Smooth muscle cell (in vitro differentiated cells): ENCODE results near the gene SHROOM3. TPM values are rescaled to one million over a fixed set of nuclear protein-coding genes. Genes with fewer than 3 reads are reported as not detected.

Experiments used
- DNase-seq: peaks from one replicate; lab custom pipeline; 2025; ENCODE audit not compliant: unreplicated experiment; lab: John Stamatoyannopoulos, UW
- H2AFZ ChIP-seq: fragments of 200-600 bp; sonication (generic); 2 replicates; pipeline ENCODE4 v1.6.0; 2016; ENCODE audit warnings: antibody characterized with exemption, low read depth, mild to moderate bottlenecking
- H3F3A ChIP-seq: fragments of 200-600 bp; sonication (generic); 2 replicates; pipeline ENCODE4 v1.6.0; 2017; ENCODE audit warnings: antibody characterized with exemption, low read depth
- H3K27ac ChIP-seq: fragments of 200-600 bp; sonication (generic); 2 replicates; pipeline ENCODE4 v1.5.1; 2016; ENCODE audit warnings: low read depth, mild to moderate bottlenecking
- H3K27me3 ChIP-seq: fragments of 200-600 bp; sonication (generic); 2 replicates; pipeline ENCODE4 v1.6.1; 2016; ENCODE audit warnings: low read depth, mild to moderate bottlenecking
- H3K36me3 ChIP-seq: fragments of 200-600 bp; sonication (generic); 2 replicates; pipeline ENCODE4 v1.5.1; 2016; ENCODE audit warnings: low read depth
- H3K4me1 ChIP-seq: fragments of 200-600 bp; sonication (generic); 2 replicates; pipeline ENCODE4 v1.5.1; 2016; ENCODE audit warnings: low read depth
- H3K4me2 ChIP-seq: fragments of 200-600 bp; sonication (generic); 2 replicates; pipeline ENCODE4 v1.6.0; 2016; ENCODE audit warnings: mild to moderate bottlenecking
- H3K4me3 ChIP-seq: fragments of 200-600 bp; sonication (generic); 2 replicates; pipeline ENCODE4 v1.5.1; 2016; ENCODE audit warnings: mild to moderate bottlenecking
- H3K79me2 ChIP-seq: fragments of 200-600 bp; sonication (generic); 2 replicates; pipeline ENCODE4 v1.6.0; 2016; ENCODE audit warnings: low read depth, mild to moderate bottlenecking
- H3K9ac ChIP-seq: fragments of 200-600 bp; sonication (generic); 2 replicates; pipeline ENCODE4 v1.6.0; 2016; ENCODE audit warnings: low read depth
- H3K9me3 ChIP-seq: fragments of 200-600 bp; sonication (generic); replicated peaks from 2 replicates; pipeline ENCODE4 v1.5.1; 2016; ENCODE audit warnings: low read depth
- H4K20me1 ChIP-seq: fragments of 200-600 bp; sonication (generic); 2 replicates; pipeline ENCODE4 v1.6.0; 2016; ENCODE audit warnings: low read depth
- WGBS: methylation state at CpG from one replicate; pipeline ENCODE4 v1.1.7; 2016; ENCODE audit warnings: low lambda C conversion rate; 5-methylcytosine and 5-hydroxymethylcytosine counted together
- polyA plus RNA-seq: library from polyadenylated mRNA; unstranded; fragments of >200 nt; fragmentation: Nextera tagmentation; extraction: Ambion mirVana; gene quantifications from 2 replicates; pipeline ENCODE4 v1.2.1, GENCODE V29; 2016
- total RNA-seq: library from RNA; depleted of rRNA; stranded (reverse); fragments of >200 nt; gene quantifications from 2 replicates; pipeline ENCODE4 v1.2.3, GENCODE V29; 2014
- TF ChIP-seq, protein P1 (sequence below): fragments of 200-600 bp; sonication (generic); IDR thresholded peaks from 2 replicates; pipeline ENCODE4 v1.5.1; 2017; ENCODE audit warnings: borderline replicate concordance, mild to moderate bottlenecking, antibody characterized with exemption; ENCODE audit not compliant: insufficient read depth, poor library complexity, severe bottlenecking

Gene SHROOM3
- total and polyA plus RNA-seq, 2 experiments from 2014 or later = 10.0 to 31.9 TPM

DNA sequence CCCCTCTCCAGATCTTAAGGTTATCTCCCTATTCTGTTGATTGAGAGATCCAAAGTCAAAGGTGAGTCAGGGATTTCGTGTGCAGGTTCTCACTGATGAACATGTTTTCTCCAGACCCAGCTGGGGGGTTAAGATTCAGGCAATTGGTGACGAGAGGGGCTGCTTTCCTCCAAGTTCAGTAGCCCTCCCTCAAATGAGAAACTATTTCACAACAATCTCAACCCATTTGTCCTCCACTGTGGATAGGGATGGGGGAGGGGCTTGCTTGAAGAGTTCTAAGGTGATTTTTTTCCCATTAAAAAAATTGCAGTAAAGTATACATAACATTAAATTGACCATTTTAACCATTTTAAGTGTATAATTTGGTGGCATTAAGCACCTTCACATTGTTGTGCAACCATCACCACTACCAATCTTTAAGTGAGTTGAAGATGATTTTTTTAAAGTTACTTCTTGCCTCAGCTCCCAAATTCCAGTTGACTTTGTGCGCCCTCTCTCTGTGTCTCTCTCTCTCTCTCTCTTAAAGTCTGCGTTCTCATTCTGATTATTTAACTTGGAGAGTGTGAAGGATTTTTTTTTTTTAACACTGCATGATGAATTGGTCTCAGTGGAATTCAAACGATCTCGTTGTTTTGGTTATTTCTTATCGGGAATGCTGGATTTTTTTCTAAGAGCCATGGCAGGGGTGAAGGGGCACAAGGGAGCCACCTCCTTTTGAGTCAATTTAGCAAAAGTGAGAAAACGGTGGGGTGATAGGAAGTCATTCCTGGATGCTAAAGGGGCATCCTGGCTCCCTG is 175.9 kb downstream of the SHROOM3 start:
- Histone ChIP-seq H3K9ac (no peak overlapping the region), H2AFZ (peak overlapping the region; percentile 60), H3K27me3 (no peaks in the 10 kb centered on the region), H4K20me1 (no peaks in the 10 kb centered on the region), H3F3A (peaks cover 7% of the 10 kb centered on the region), H3K4me1 (peaks cover 36% of the 10 kb centered on the region), H3K4me3 (no peak overlapping the region), H3K27ac (peak overlapping the region; percentile 52), H3K79me2 (peaks cover 5% of the 10 kb centered on the region), H3K9me3 (no peaks in the 10 kb centered on the region), H3K4me2 (peak overlapping the region; percentile 62), H3K36me3 (no peaks in the 10 kb centered on the region)
- DNase-seq = no peak
- 47% methylated on average over 8 of the region's 8 CpGs for WGBS
- TF ChIP-seq, protein P1, sequence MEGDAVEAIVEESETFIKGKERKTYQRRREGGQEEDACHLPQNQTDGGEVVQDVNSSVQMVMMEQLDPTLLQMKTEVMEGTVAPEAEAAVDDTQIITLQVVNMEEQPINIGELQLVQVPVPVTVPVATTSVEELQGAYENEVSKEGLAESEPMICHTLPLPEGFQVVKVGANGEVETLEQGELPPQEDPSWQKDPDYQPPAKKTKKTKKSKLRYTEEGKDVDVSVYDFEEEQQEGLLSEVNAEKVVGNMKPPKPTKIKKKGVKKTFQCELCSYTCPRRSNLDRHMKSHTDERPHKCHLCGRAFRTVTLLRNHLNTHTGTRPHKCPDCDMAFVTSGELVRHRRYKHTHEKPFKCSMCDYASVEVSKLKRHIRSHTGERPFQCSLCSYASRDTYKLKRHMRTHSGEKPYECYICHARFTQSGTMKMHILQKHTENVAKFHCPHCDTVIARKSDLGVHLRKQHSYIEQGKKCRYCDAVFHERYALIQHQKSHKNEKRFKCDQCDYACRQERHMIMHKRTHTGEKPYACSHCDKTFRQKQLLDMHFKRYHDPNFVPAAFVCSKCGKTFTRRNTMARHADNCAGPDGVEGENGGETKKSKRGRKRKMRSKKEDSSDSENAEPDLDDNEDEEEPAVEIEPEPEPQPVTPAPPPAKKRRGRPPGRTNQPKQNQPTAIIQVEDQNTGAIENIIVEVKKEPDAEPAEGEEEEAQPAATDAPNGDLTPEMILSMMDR = no peak

GRCh38 chr4:76611616-76612207 is 176.7 kb downstream of the SHROOM3 start:
- Histone ChIP-seq H3K4me3 (no peak overlapping the region), H3K36me3 (no peaks in the 10 kb centered on the region), H3F3A (peaks cover 4% of the 10 kb centered on the region), H3K27ac (peak overlapping the region; percentile 52), H3K79me2 (peaks cover 5% of the 10 kb centered on the region), H3K9me3 (no peaks in the 10 kb centered on the region), H3K4me1 (peaks cover 30% of the 10 kb centered on the region), H2AFZ (peak overlapping the region; percentile 47), H3K9ac (no peak overlapping the region), H3K4me2 (peak overlapping the region; percentile 62), H3K27me3 (no peaks in the 10 kb centered on the region), H4K20me1 (no peaks in the 10 kb centered on the region)
- WGBS = 62% methylated on average over 6 of the region's 6 CpGs
- no peak for DNase-seq
- TF ChIP-seq, protein P1 = no peak

DNA sequence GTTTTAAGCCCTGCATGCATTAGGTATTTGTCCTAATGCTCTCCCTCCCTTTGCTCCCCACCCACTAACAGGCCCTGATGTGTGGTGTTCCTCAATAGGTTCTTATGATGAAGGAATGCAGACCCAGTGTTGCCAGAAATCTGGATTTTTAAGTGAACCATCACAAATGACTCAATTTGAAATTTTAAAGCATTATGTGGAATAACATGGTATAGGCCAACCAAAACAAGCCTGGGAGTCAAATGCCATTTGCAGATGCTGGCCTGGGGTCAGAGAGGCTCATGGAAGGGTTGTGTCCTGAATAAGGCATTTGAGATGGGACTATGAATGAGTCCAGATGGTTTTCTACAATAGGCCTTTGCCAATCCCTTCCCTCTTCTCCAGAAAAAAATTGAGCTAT is 179.6 kb downstream of the SHROOM3 start:
- Histone ChIP-seq H3K4me1 (peaks cover 18% of the 10 kb centered on the region), H3K79me2 (peaks cover 10% of the 10 kb centered on the region), H3F3A (no peaks in the 10 kb centered on the region), H3K27me3 (no peaks in the 10 kb centered on the region), H2AFZ (no peak overlapping the region), H3K27ac (no peak overlapping the region), H3K4me3 (no peak overlapping the region), H3K36me3 (no peaks in the 10 kb centered on the region), H3K9ac (no peak overlapping the region), H4K20me1 (no peaks in the 10 kb centered on the region), H3K4me2 (no peak overlapping the region), H3K9me3 (no peaks in the 10 kb centered on the region)
- TF ChIP-seq, protein P1 = no peak
- no peak for DNase-seq
